AG04450 (cell line): Measurements from ENCODE around the gene CORIN. TPM values are rescaled to one million over a fixed set of nuclear protein-coding genes. Genes with fewer than 3 reads are reported as not detected.

Source experiments
- CTCF ChIA-PET: fragments of 300-600, 350-600 bp; formaldehyde crosslinking; extraction: SDS; loops from one replicate; lab custom pipeline; 2022; ENCODE audit warnings: antibody characterized with exemption, inconsistent platforms; lab: Charles Lee
- POLR2A ChIA-PET: fragments of 350-600 bp; formaldehyde crosslinking; extraction: SDS; loops from one replicate; lab custom pipeline; 2021; ENCODE audit warnings: antibody characterized with exemption, inconsistent platforms; lab: Yijun Ruan, JAX
- DNase-seq: peaks from one replicate; pipeline ENCODE4 v3.0.0-alpha.2; 2011; ENCODE audit warnings: low read depth, low spot score
- H3K27ac ChIP-seq: one replicate; pipeline ENCODE4 v1.5.1; 2012; ENCODE audit warnings: low read depth, low read length, control low read depth
- H3K27me3 ChIP-seq: one replicate; pipeline ENCODE4 v1.6.0; 2012; ENCODE audit warnings: low read length; ENCODE audit not compliant: control insufficient read depth, insufficient read depth
- H3K4me3 ChIP-seq: 2 replicates; pipeline ENCODE4 v1.5.1; 2011; ENCODE audit warnings: mild to moderate bottlenecking, low read depth, low read length, control low read depth
- H3K9me3 ChIP-seq: 2 replicates; pipeline ENCODE4 v1.5.1; 2012; ENCODE audit warnings: low read length; ENCODE audit not compliant: control insufficient read depth, insufficient read depth
- CTCF ChIP-seq: IDR thresholded peaks from 2 replicates; pipeline ENCODE4 v1.5.1; 2011; ENCODE audit warnings: low read depth, low read length, control low read depth, inconsistent platforms
- polyA plus RNA-seq: library from polyadenylated mRNA; depleted of rRNA; stranded (reverse); fragments of >200 nt; gene quantifications from 2 replicates; pipeline ENCODE4 v1.2.3, GENCODE V29; 2011

The CORIN gene
- polyA plus RNA-seq, 1 experiment: 29.6 TPM

GRCh38 chr4:47650584-47651130 is 187.2 kb downstream of the CORIN start:
- TF ChIP-seq CTCF: no peak
- ChIA-PET CTCF (interaction anchor here (0.7 to 2.6 kb wide), 6 partner anchors 12 to 283 kb away, joined by 3 to 10 read pairs (median 4); no protein-coding TSS in a partner anchor), POLR2A (interaction anchor here (0.6 kb wide), 1 partner anchor 57 kb away, joined by 3 read pairs; no protein-coding TSS in a partner anchor)
- DNase-seq: peak; percentile 8
- no peak overlapping the region for H3K4me3 ChIP-seq
- H3K27me3 ChIP-seq: peaks cover 2% of the 10 kb centered on the region
- H3K27ac ChIP-seq: no peak overlapping the region
- H3K9me3 ChIP-seq: no peaks in the 10 kb centered on the region

GRCh38 chr4:47647544-47647943 is 190.3 kb downstream of the CORIN start:
- no peaks in the 10 kb centered on the region for H3K9me3 ChIP-seq
- no peak for DNase-seq
- H3K4me3 ChIP-seq: no peak overlapping the region
- H3K27me3 ChIP-seq: peaks cover 2% of the 10 kb centered on the region
- POLR2A ChIA-PET: no interaction called here
- TF ChIP-seq CTCF: no peak
- no peak overlapping the region for H3K27ac ChIP-seq
- CTCF ChIA-PET: interaction anchor here (1.3 to 1.6 kb wide), 2 partner anchors 15 to 21 kb away, joined by 6 read pairs; no protein-coding TSS in a partner anchor

- POLR2A ChIA-PET: no interaction called here
- H3K27ac ChIP-seq: no peak overlapping the region
- DNase-seq: no peak
- no peak overlapping the region for H3K4me3 ChIP-seq
- CTCF ChIA-PET: interaction anchor here (1.3 to 1.6 kb wide), 2 partner anchors 16 to 21 kb away, joined by 6 read pairs; no protein-coding TSS in a partner anchor
- no peak for TF ChIP-seq CTCF
- H3K9me3 ChIP-seq: no peaks in the 10 kb centered on the region
- peaks cover 2% of the 10 kb centered on the region for H3K27me3 ChIP-seq
Measured at GRCh38 chr4:47647029-47647428, 190.8 kb downstream of the CORIN start.

- CTCF ChIA-PET: interaction anchor here (1.3 to 1.6 kb wide), 2 partner anchors 17 to 22 kb away, joined by 6 read pairs; no protein-coding TSS in a partner anchor
- H3K27me3 ChIP-seq: peaks cover 2% of the 10 kb centered on the region
- TF ChIP-seq CTCF: no peak
- POLR2A ChIA-PET: no interaction called here
- no peaks in the 10 kb centered on the region for H3K9me3 ChIP-seq
- H3K4me3 ChIP-seq: no peak overlapping the region
- H3K27ac ChIP-seq: no peak overlapping the region
- DNase-seq: no peak
Measured at GRCh38 chr4:47646372-47646771, 191.5 kb downstream of the CORIN start.

- no peak for TF ChIP-seq CTCF
- Histone ChIP-seq H3K27me3 (no peaks in the 10 kb centered on the region), H3K27ac (no peak overlapping the region), H3K9me3 (no peaks in the 10 kb centered on the region), H3K4me3 (no peak overlapping the region)
- CTCF ChIA-PET: no interaction called here
- DNase-seq: no peak
- POLR2A ChIA-PET: no interaction called here
Measured at GRCh38 chr4:47643845-47644244, 194.0 kb downstream of the CORIN start.
